Stimulated activated CD8-positive, alpha-beta memory T cell treated with anti-CD3 and anti-CD28 coated beads, Interleukin-4, amount 100 ng/mL, for 48 hours (primary cell): ENCODE measurements around the gene TBX15.

Experiments
- DNase-seq: peaks from one replicate; pipeline ENCODE4 v3.0.0-alpha.2; 2020

Gene TBX15

DNA sequence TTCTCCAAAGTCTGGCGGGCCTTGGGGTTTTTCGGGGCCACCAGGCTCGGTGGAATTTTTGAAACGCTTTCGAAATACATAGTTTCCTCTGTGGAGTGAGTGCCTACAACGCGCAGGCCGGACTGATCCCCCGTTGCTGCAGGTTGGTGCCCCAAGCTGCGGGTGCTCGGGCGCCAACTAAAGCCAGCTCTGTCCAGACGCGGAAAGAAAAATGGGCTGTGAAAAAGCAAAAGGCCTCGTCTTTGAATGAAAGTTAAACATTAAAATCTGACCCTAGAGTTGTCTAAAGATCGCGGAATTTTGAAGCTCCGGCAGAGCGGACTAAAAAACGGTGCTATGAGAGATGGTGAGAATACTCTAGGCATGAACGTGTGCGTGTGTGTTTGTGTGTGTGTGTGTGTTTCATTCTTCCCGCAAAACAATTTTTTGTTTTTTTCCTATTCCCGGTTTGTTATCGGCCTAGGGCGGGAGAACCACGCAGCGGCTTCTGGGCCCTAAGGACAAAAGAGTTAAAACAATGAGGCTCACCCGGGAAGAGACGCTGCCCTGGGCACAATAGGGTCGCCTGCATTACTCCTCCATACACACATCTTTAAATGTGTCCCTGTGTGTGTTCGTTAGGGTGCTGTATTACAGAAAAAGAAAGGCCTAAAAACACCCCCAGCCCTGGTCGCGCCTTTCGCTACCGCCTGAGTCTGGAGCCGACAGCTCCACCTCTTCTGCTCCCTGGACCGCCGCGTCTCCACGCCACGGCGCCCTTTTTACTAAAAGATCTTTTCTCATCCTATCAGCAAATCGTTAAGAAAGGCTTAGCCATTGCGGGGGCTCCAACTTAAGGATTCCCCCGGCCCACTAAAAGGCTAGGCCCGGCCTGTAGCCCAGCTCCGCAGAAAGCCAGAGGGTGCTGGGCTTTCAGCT is 3.2 kb downstream of the TBX15 start:
- no peak for DNase-seq

GRCh38 chr1:118984086-118984721 is 3.9 kb downstream of the TBX15 start:
- no peak for DNase-seq

DNA sequence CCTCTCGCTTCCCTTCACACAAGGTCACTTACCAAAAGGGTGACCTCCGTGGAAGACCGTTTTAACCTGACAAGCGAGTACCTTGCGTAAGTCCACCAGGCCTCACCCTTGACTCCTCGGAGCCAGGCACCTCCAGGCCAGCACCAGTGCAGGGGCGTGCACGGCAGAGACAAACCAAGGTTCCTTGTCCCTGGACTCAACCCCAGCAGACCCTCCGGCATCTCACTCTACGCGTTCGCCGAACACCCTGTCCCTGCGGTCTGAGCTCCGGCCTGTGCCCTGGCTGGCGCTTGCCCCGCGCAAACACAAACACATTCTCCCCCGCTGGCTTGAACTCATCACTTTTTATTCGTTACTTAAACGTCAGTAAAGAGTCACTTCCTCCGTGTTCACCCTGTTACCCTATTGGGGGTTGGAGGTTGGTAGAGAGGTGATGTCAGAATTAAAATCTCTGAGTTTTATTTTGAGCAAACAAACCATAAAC is 4.5 kb downstream of the TBX15 start:
- no peak for DNase-seq

GRCh38 chr1:118982821-118983557 is 5.2 kb downstream of the TBX15 start:
- DNase-seq = no peak

DNA sequence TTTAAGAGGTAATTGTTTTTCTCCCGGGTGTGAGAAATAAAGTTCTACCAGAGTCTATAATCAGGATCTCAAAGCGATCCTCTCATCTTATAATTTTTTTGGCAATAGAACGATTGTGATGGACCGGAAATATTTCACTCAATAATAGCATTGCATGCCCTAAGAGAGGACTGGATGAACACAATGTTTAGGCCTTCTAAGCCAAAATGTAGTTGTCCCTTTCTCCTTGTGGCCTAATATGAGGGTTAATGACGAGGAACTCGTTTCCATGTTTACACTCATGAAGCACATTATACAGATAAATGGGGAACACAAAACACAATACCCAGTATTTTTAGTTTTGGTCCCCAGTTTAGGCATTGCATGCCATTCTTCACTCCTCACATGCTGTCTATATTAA is 5.9 kb downstream of the TBX15 start:
- DNase-seq = no peak

DNA sequence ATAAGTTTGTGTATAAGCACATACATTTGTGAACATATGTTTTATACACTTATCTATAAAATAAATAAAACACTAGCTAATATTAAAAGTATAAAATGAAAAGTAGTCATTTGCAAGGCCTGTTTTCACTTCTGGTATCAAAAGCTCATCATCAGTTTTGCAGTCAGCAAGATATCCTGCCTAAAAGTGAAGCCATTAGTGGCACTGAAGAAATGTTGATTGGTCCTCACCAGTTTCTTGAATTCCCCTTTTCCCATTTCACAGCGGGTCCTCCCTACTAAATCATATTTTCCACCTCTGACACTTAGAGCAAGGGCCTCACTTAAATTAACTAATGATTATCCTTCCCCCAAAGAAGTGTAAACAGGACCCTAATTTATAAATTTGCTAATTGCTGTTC is 6.7 kb downstream of the TBX15 start:
- no peak for DNase-seq

DNA sequence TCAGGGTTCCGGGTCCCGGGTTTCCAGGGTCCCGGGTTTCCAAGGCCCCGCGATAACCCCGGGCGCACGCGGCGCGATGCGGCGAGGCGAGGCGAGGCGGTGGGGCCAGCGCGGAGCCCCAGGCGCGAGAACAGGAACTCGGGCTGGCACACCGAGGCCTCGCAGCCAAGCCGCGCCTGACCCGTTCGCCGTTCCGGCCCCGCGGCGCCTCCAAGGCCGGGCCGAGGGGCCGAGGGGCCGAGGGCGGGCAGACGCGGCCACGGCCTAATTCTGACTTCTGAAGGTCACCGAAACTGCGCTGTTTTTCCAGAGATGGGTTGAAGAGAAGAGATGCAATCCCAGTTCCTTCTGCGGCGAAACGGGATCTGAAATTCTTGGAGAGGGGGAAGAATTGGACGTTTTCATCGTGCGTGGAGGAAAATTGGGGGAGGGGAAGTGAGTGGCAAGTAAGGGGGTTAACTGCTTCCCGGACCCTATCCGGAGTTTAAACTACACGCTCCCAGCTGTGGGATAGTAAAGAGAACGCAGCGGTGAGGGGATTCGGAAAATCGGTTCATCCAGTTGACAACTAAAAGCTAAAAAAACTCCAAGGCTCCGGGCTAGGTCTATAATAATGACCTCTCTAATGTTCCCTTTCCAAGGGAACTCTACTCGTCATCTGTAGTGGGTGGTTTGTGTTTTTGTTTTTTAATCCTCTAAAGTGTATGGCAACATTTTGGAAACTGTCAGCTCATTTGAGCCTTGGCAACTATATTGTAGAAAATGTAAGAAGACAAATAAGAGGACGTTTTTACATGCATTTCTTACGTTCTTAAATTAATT is 8.2 kb downstream of the TBX15 start:
- no peak for DNase-seq

GRCh38 chr1:118978914-118979701 is 9.0 kb downstream of the TBX15 start:
- no peak for DNase-seq

DNA sequence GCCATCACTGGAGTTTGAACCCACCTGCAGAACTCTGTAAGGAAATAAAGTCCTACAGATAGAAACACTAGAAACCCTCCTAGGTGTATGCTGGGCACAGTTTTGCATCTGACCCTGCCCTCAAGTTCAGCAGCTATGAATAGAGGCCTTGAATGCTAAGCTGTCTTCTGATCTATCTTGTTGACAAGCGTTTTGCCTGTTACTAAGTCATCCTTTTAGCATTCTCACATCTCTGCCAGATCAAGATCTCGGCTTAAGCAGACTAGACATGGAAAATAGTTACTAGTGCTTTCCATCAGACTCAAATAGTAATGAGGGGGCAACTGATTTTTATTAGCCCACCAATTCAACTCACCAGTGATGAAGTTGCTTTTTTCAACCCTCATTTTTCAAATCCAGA is 10.5 kb downstream of the TBX15 start:
- DNase-seq = no peak

DNA sequence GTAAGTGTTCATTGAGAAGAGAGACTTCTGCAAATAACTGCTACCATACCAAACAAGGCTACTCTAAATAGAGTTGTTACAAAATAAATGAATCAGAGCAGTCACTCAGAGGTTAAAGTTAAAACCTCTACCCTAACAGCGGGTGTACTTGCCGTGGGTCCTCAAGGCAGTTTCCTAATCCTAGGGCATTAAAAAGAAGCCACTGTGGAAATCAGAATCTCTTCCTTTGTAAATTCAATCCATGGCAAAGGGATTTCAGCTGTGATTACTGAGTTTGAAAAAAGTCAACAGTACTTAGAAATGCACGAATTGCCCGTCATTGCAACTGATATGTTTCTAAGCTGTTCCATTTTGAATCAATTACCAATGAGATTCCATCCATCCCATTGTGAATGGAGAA is 13.5 kb downstream of the TBX15 start:
- DNase-seq = no peak

GRCh38 chr1:118973531-118974137 is 14.5 kb downstream of the TBX15 start:
- DNase-seq = no peak

GRCh38 chr1:118973032-118973431 is 15.1 kb downstream of the TBX15 start:
- DNase-seq = no peak

- no peak for DNase-seq
These were observed 17.7 kb downstream of the TBX15 start for GRCh38 chr1:118970451-118970850.

- no peak for DNase-seq
These were observed 24.4 kb downstream of the TBX15 start for GRCh38 chr1:118963456-118964430.

DNA sequence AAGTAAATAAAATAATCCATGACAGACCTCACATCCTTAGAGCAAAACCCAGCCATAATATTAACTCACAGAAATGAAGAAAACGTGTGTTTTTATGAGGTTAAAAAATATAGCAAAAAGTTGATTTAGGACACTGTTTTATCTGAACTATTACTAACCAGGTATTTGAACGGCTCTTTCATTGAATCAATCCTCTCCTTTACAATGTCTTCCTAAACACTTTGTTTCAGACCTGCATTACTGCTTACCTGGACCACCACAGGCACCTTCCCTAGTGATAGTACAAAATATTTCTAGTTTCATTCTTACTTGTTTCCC is 25.0 kb downstream of the TBX15 start:
- no peak for DNase-seq

DNA sequence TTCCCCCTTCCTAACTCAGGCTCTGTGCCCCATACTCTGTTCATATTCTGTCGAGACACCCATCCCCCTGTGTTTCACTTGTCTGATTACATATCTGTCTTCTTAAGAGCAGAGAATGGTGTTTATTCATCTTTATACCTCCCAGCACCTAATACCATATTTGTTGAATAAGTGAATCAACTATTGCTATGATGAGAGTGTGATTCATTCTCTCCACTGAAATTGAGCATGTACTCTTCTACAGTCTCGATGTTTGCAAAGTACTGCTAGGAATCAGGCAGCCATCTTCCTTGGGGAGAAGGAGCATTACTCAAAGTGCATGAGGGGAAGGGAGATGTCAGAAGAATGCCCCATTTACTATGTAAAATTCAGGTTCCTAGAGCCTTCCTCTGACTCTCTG is 27.0 kb downstream of the TBX15 start:
- no peak for DNase-seq

GRCh38 chr1:118960567-118961136 is 27.5 kb downstream of the TBX15 start:
- no peak for DNase-seq

GRCh38 chr1:118960026-118960561 is 28.0 kb downstream of the TBX15 start:
- no peak for DNase-seq

GRCh38 chr1:118958937-118959631 is 29.1 kb downstream of the TBX15 start:
- DNase-seq = no peak
